ENCODE data around the gene SPATA24. TPM values are rescaled to one million over a fixed set of nuclear protein-coding genes. Genes with fewer than 3 reads are reported as not detected.

SPATA24 gene
- total RNA-seq, 1 experiment from 2014 or later, result 1.4 TPM

DNA sequence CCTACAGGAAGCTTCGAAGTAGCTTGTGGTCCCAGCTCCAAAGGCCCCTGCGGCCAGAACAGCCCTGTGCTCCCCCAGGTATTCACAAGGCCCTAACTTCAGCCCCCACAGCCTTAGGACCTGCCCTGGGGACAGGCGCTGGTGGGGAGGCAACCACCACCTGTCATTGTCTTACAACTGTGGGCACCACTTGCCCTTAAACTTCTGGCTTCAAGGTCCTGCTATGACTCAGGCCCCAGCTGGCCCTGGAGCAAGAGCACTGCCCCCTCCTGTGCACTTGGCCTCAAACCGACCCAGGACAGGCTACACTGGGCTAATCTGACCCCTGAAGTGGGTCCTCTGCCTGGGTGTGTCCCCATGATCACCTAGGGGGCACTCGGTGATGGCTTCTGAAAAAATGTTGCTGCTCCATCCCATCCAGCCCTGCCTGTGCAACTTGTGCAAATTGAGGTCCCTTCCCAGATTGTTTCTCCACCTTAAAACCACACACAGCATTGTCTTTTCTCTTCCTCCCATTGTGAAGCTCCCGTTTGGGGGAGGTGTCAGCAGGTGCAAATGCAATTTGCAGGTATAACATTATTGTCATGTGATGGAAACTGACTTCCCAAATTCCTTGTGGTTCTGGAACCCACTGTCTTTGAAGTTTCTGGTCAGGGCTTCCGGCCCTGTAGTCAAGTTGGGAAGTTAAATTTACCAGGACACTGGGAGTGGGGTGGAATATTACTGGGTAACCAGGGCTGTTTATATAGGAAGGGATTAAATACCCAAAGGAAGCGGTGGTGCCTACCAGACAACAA lies 7.8 kb downstream of the SPATA24 start:
- POLR2A ChIA-PET (ENCODE audit: unreplicated experiment), result no interaction called here
- Histone ChIP-seq H2AFZ (ENCODE audit: low read length) (no peak overlapping the region), H3K36me3 (ENCODE audit: low read depth, low read length) (no peaks in the 10 kb centered on the region), H3K9me3 (ENCODE audit: low read length) (no peaks in the 10 kb centered on the region), H3K27me3 (ENCODE audit: low read length) (no peaks in the 10 kb centered on the region), H3F3A (ENCODE audit: low read length, unreplicated experiment) (no peaks in the 10 kb centered on the region), H3K4me3 (ENCODE audit: low read length) (no peak overlapping the region), H3K79me2 (ENCODE audit: low read length) (peaks cover 20% of the 10 kb centered on the region), H3K9me2 (replicated peaks; ENCODE audit: low read length) (no peaks in the 10 kb centered on the region), H3K27ac (ENCODE audit: low read length) (no peak overlapping the region), H3K9ac (ENCODE audit: low read length) (no peak overlapping the region), H3K4me2 (ENCODE audit: low read length) (no peak overlapping the region), H4K20me1 (ENCODE audit: low read length) (no peaks in the 10 kb centered on the region), H3K4me1 (ENCODE audit: insufficient read depth, low read length) (peaks cover 11% of the 10 kb centered on the region)
- BruUV-seq (replicated peaks), result no TSS peak
- TF ChIP-seq EZH2phosphoT487 (IDR thresholded peaks at IDR 0.05; ENCODE audit: borderline replicate concordance, low read length) (no peak), EZH2 (IDR thresholded peaks at IDR 0.05; ENCODE audit: low read length, unreplicated experiment) (no peak)
- TF ChIP-seq, protein P1, sequence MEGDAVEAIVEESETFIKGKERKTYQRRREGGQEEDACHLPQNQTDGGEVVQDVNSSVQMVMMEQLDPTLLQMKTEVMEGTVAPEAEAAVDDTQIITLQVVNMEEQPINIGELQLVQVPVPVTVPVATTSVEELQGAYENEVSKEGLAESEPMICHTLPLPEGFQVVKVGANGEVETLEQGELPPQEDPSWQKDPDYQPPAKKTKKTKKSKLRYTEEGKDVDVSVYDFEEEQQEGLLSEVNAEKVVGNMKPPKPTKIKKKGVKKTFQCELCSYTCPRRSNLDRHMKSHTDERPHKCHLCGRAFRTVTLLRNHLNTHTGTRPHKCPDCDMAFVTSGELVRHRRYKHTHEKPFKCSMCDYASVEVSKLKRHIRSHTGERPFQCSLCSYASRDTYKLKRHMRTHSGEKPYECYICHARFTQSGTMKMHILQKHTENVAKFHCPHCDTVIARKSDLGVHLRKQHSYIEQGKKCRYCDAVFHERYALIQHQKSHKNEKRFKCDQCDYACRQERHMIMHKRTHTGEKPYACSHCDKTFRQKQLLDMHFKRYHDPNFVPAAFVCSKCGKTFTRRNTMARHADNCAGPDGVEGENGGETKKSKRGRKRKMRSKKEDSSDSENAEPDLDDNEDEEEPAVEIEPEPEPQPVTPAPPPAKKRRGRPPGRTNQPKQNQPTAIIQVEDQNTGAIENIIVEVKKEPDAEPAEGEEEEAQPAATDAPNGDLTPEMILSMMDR (conservative IDR thresholded peaks at IDR 0.05; ENCODE audit: low read depth, low read length), result no peak
- ATAC-seq, result no peak
- CTCF ChIA-PET, result no interaction called here
- intact Hi-C loops (cut with micrococcal nuclease), result no loop called here
- DNase-seq, result no peak

DNA sequence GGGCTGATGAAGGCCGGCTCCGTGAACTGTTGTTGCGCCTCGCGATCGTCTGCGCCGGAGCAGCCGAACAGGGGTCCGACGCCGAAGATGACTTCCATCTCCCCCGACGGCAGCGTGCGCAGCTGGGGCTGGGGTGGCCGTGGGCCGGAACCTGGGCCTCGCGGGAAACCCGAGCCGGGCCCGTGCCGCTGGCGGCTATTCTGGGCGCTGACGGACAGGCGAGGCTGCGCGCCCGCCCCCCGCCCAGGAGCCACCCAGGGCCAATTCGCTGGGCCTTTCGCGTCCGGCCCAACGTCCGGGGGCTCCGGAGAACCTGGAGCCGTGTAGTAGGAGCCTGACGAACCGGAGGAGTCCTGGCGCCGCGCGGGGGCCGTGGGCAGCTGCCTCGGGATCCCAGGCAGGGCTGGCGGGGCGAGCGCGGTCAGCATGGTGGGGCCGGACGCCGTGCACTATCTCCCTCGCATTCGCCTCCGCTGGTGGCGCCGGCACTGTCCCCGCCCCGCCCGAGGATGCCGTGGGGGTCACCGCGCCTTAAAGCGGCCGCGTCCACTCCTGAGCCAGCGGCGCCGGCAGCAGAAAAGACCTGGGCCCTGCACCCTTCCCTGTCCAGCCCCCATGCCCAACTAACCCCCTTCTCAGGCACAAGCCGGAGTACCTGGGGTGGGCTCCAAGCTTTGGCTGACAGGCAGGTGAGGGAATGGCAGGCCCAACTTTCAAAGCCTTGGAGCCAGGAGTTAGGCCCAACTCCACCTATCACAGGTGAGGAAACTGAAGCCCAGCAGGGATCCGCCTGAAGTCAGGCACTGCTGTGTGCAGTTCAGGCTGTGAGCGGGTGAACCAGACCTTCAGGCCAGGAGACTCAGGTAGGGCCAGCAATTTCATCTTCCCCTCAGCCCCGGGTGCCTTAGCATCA lies 9.0 kb downstream of the SPATA24 start, which contains the start of gene PROB1:
Gene PROB1, minus strand, starts transcription at position 451 of the 913 bp plus-strand sequence. Its CDS starts 23 bp downstream, at position 428.
- Histone ChIP-seq H3K4me3 (ENCODE audit: low read length) (no peak within 1 kb of the TSS), H3F3A (ENCODE audit: low read length, unreplicated experiment) (no peaks in the 10 kb centered on the region), H3K9me2 (replicated peaks; ENCODE audit: low read length) (no peaks in the 10 kb centered on the region), H3K9me3 (ENCODE audit: low read length) (no peaks in the 10 kb centered on the region), H3K9ac (ENCODE audit: low read length) (no peak within 1 kb of the TSS), H3K27me3 (ENCODE audit: low read length) (no peaks in the 10 kb centered on the region), H3K79me2 (ENCODE audit: low read length) (peaks cover 28% of the 10 kb centered on the region), H2AFZ (ENCODE audit: low read length) (no peak within 1 kb of the TSS), H3K4me2 (ENCODE audit: low read length) (0 out of 2 replicates have a peak within 1 kb of the TSS, but pooled peaks have one; percentile 94), H4K20me1 (ENCODE audit: low read length) (no peaks in the 10 kb centered on the region), H3K27ac (ENCODE audit: low read length) (no peak within 1 kb of the TSS), H3K36me3 (ENCODE audit: low read depth, low read length) (no peaks in the 10 kb centered on the region), H3K4me1 (ENCODE audit: insufficient read depth, low read length) (peaks cover 20% of the 10 kb centered on the region)
- DNase-seq, result no peak
- no peak for ATAC-seq
- TF ChIP-seq EZH2phosphoT487 (IDR thresholded peaks at IDR 0.05; ENCODE audit: borderline replicate concordance, low read length), result no peak
- TF ChIP-seq, protein P1 (conservative IDR thresholded peaks at IDR 0.05; ENCODE audit: low read depth, low read length), result no peak
- no peak for TF ChIP-seq EZH2 (IDR thresholded peaks at IDR 0.05; ENCODE audit: low read length, unreplicated experiment)
- ChIA-PET CTCF (no interaction called here), POLR2A (ENCODE audit: unreplicated experiment) (no interaction called here)
- BruUV-seq (replicated peaks), result no TSS peak
- intact Hi-C loops (cut with micrococcal nuclease), result no loop called here
